ENCODE measurements around the gene PRAMEF5.
"Not testable (repeated sequence)": the region's sequence is repeated elsewhere in the genome, so short reads cannot be mapped to it uniquely, and the experiment has no call there.

The PRAMEF5 gene

DNA sequence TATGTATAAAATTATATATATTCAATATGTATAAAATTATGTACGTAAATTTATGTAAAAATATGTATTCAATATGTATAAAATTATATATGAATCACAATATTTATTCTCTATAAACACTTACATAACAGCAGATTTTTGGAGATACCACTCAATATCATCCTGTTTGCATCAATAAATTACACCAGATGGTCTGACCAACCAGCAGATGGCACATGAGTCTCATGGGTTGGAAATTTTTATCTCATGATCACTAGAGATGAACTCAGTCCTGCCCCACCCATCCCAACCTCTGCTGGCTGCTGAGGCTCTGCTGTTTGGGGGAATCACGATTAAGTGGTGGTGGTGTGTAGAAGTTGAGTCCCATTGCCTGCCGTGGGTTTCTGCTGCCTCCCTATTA, 25.6 kb downstream of the PRAMEF5 start:
- not testable (repeated sequence) for DNase-seq

DNA sequence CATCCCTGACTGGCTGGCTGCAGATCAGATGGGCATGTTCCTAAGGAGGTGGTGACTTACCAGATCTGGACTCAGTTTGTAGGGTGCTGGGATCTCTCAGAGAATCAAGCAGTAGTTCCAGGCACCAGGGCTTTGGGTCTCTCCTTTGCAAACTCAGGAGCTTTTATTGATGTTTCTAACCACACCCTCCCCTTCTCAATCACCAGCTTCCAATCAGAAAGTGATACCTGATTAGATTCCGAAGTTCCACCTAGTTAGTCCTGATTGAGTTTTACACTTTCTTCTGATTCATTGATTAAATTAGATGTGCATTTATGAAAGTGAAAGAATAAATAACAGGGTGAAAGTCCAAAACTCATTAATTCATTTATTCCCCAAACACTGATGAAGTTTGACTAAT, 31.0 kb downstream of the PRAMEF5 start, which contains the start of gene PRAMEF8:
Gene PRAMEF8, minus strand, starts transcription at position 101 of the 400 bp plus-strand sequence. CDS start 1,046 bp downstream, outside the sequence.
- DNase-seq: not testable (repeated sequence)

- not testable (repeated sequence) for DNase-seq
These were observed 35.0 kb downstream of the PRAMEF5 start for GRCh38 chr1:13289030-13289429.

DNA sequence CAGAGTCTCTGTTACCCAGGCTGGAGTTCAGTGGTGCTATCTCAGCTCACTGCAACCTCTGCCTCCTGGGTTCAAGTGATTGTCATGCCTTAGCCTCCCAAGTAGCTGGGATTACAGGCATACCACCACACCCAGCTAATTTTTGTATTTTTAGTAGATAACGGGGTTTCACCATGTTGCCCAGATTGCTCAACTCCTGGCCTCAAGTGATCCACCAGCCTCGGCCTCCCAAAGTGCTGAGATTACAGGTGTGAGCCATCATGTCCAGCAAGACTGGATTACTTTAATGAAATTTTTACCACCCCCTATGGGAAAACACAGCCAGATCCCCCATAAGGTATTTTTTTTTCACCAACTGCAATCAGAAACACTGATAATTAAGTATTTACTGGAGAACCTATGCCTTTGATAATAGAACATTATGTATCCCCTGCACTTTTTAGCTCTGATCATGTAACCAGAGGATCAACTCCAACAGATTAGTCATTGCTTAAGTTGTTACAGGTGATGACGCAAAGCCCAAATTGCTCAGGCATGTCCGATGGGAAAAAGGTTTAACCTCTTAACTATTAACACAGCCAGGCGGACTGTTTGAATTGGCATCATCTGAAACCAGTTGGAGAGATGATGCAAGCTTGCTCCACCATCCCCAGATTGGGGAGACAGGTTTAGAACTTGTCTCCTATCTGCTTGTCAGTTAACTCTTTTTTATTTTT, 43.4 kb downstream of the PRAMEF5 start:
- not testable (repeated sequence) for DNase-seq

DNA sequence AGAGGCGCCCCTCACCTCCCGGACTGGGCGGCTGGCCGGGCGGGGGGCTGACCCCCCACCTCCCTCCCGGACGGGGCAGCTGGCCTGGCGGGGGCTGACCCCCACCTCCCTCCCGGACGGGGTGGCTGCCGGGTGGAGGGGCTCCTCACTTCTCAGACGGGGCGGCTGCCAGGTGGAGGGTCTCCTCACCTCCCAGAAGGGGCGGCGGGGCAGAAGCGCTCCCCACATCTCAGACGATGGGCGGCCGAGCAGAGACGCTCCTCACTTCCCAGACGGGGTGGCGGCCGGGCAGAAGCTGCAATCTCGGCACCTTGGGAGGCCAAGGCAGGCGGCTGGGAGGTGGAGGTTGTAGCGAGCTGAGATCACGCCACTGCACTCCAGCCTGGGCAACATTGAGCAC, 44.7 kb downstream of the PRAMEF5 start:
- DNase-seq: not testable (repeated sequence)

DNA sequence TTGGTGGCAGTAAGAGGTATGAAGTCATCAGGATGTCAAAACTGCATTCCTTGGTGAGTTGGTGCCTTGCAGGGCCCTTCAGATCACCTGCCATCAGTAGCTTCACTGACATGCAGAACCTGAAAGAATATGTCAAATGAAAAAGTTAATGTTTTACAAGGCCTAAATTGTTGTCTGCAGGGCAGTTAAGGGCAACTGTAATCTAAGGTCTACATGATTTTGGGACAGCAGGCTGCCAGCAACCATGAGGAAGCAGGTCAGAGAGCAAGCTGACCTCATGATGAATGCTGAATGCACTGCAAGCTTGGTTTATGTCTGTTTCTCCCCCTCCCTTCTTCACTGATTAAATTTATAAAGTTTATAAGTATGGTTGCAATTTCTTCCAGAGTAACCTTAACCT, 48.2 kb downstream of the PRAMEF5 start:
- DNase-seq: not testable (repeated sequence)

- not testable (repeated sequence) for DNase-seq
These were observed 49.2 kb downstream of the PRAMEF5 start, which contains the start of gene PRAMEF33 for GRCh38 chr1:13303239-13303638. Gene PRAMEF33 (plus strand): TSS chr1:13303539. CDS start chr1:13305955, 2,416 bp downstream.
